Suprapubic skin (tissue), 4 donors: ENCODE data around the gene ETV6. TPM values are rescaled to one million over a fixed set of nuclear protein-coding genes. Genes with fewer than 3 reads are reported as not detected.
"Not testable (repeated sequence)": the region's sequence is repeated elsewhere in the genome, so short reads cannot be mapped to it uniquely, and the experiment has no call there.

Experiments
- DNase-seq, 2 donors: peaks; one replicate each; pipeline ENCODE4 v3.0.0-alpha.2; 2019; ENCODE audit warnings: low spot score in 2 of 2
- H3K27ac ChIP-seq: fragments of 200-600 bp; sonication (generic); one replicate; pipeline ENCODE4 v1.5.1; 2019
- H3K27me3 ChIP-seq: fragments of 200-600 bp; sonication (generic); one replicate; pipeline ENCODE4 v1.5.1; 2019
- H3K36me3 ChIP-seq: fragments of 200-600 bp; sonication (generic); one replicate; pipeline ENCODE4 v1.5.1; 2019
- H3K4me1 ChIP-seq: fragments of 200-600 bp; sonication (generic); one replicate; pipeline ENCODE4 v1.5.1; 2019
- H3K4me3 ChIP-seq: fragments of 200-600 bp; sonication (generic); one replicate; pipeline ENCODE4 v1.5.1; 2019; ENCODE audit warnings: mild to moderate bottlenecking
- H3K9me3 ChIP-seq: fragments of 200-600 bp; sonication (generic); one replicate; pipeline ENCODE4 v1.5.1; 2019
- CTCF ChIP-seq, 2 donors: fragments of 200-600 bp in 1 of 2; fragments of 450-650 bp in 1 of 2; sonication (generic) in 1 of 2; IDR thresholded peaks; one replicate each; pipeline ENCODE4 v1.5.1; 2016 to 2019; ENCODE audit warnings: antibody characterized with exemption in 2 of 2, mild to moderate bottlenecking in 1 of 2, moderate library complexity in 1 of 2
- EP300 ChIP-seq: sonication (generic); formaldehyde crosslinking; IDR thresholded peaks from one replicate; pipeline ENCODE4 v1.6.1; 2017; ENCODE audit warnings: antibody characterized with exemption
- POLR2A ChIP-seq, 2 donors: fragments of 450-650 bp; IDR thresholded peaks; one replicate each; pipeline ENCODE4 v1.6.1; 2017; ENCODE audit warnings: antibody characterized with exemption in 2 of 2, mild to moderate bottlenecking in 2 of 2, moderate library complexity in 2 of 2
- POLR2AphosphoS5 ChIP-seq, 3 donors: sonication (generic); formaldehyde crosslinking; IDR thresholded peaks; one replicate each; pipeline ENCODE4 v1.6.1; 2017; ENCODE audit warnings: antibody characterized with exemption in 3 of 3
- WGBS: methylation state at CpG from one replicate; pipeline ENCODE4 v1.1.5; 2018; 5-methylcytosine and 5-hydroxymethylcytosine counted together
- total RNA-seq, 4 donors: library from RNA; depleted of rRNA; stranded (reverse); fragments of >200 nt; gene quantifications; one replicate each; pipeline ENCODE4 v1.1.0, GENCODE V29; 2016

The ETV6 gene
- total RNA-seq, 4 donors from 2014 or later: 16.9 to 41.4 (median 25.1) TPM

- no peaks in the 10 kb centered on the region for H3K27me3 ChIP-seq
- H3K4me1 ChIP-seq: peaks cover 49% of the 10 kb centered on the region
- no peaks in the 10 kb centered on the region for H3K36me3 ChIP-seq
- no peak overlapping the region for H3K4me3 ChIP-seq
- no peak for DNase-seq
- H3K27ac ChIP-seq: peak overlapping the region; percentile 4
- WGBS: 68% methylated on average over 4 of the region's 4 CpGs
- TF ChIP-seq POLR2A (IDR thresholded peaks at IDR 0.05) (no peak), POLR2AphosphoS5 (IDR thresholded peaks at IDR 0.05) (no peak), EP300 (no peak), CTCF (IDR thresholded peaks at IDR 0.05) (no peak)
- H3K9me3 ChIP-seq: no peaks in the 10 kb centered on the region
These were observed 26.6 kb downstream of the ETV6 start for GRCh38 chr12:11676052-11676451.

GRCh38 chr12:11677093-11677492 lies 27.6 kb downstream of the ETV6 start:
- H3K4me1 ChIP-seq: peaks cover 49% of the 10 kb centered on the region
- H3K4me3 ChIP-seq: no peak overlapping the region
- 62% methylated on average over 4 of the region's 4 CpGs for WGBS
- H3K36me3 ChIP-seq: no peaks in the 10 kb centered on the region
- no peaks in the 10 kb centered on the region for H3K27me3 ChIP-seq
- no peak for TF ChIP-seq EP300
- no peak for TF ChIP-seq POLR2AphosphoS5 (IDR thresholded peaks at IDR 0.05)
- TF ChIP-seq POLR2A (IDR thresholded peaks at IDR 0.05): no peak
- TF ChIP-seq CTCF (IDR thresholded peaks at IDR 0.05): no peak
- peak overlapping the region; percentile 4 for H3K27ac ChIP-seq
- no peaks in the 10 kb centered on the region for H3K9me3 ChIP-seq
- no peak for DNase-seq

GRCh38 chr12:11677752-11678151 lies 28.3 kb downstream of the ETV6 start:
- Histone ChIP-seq H3K4me3 (no peak overlapping the region), H3K9me3 (no peaks in the 10 kb centered on the region), H3K27me3 (no peaks in the 10 kb centered on the region), H3K27ac (no peak overlapping the region), H3K4me1 (peaks cover 44% of the 10 kb centered on the region), H3K36me3 (no peaks in the 10 kb centered on the region)
- WGBS: 80% methylated on average over 7 of the region's 7 CpGs
- DNase-seq: no peak
- TF ChIP-seq CTCF (IDR thresholded peaks at IDR 0.05) (no peak), POLR2AphosphoS5 (IDR thresholded peaks at IDR 0.05) (no peak), EP300 (no peak), POLR2A (IDR thresholded peaks at IDR 0.05) (no peak)

GRCh38 chr12:11678781-11679180 lies 29.3 kb downstream of the ETV6 start:
- no peaks in the 10 kb centered on the region for H3K27me3 ChIP-seq
- TF ChIP-seq POLR2AphosphoS5 (IDR thresholded peaks at IDR 0.05) (no peak), POLR2A (IDR thresholded peaks at IDR 0.05) (no peak), CTCF (IDR thresholded peaks at IDR 0.05) (no peak), EP300 (no peak)
- DNase-seq: no peak
- no peaks in the 10 kb centered on the region for H3K9me3 ChIP-seq
- 74% methylated on average over 3 of the region's 3 CpGs for WGBS
- peaks cover 35% of the 10 kb centered on the region for H3K4me1 ChIP-seq
- no peak overlapping the region for H3K27ac ChIP-seq
- H3K36me3 ChIP-seq: no peaks in the 10 kb centered on the region
- H3K4me3 ChIP-seq: no peak overlapping the region

- no peaks in the 10 kb centered on the region for H3K9me3 ChIP-seq
- no peak overlapping the region for H3K27ac ChIP-seq
- peaks cover 27% of the 10 kb centered on the region for H3K4me1 ChIP-seq
- 88% methylated on average over 2 of the region's 2 CpGs for WGBS
- H3K36me3 ChIP-seq: no peaks in the 10 kb centered on the region
- no peak for TF ChIP-seq POLR2A (IDR thresholded peaks at IDR 0.05)
- H3K27me3 ChIP-seq: no peaks in the 10 kb centered on the region
- H3K4me3 ChIP-seq: no peak overlapping the region
- no peak for DNase-seq
These were observed 31.7 kb downstream of the ETV6 start for GRCh38 chr12:11681207-11681606.

- not testable (repeated sequence) for H3K27me3 ChIP-seq, H3K27ac ChIP-seq, H3K4me3 ChIP-seq, DNase-seq, H3K9me3 ChIP-seq, H3K36me3 ChIP-seq
- WGBS: 96% methylated on average over 3 of the region's 3 CpGs
- peaks cover 23% of the 10 kb centered on the region for H3K4me1 ChIP-seq
These were observed 32.2 kb downstream of the ETV6 start for GRCh38 chr12:11681695-11682094.
